ENCODE data around the gene CD244.
A peak's percentile ranks its signal among the peaks of the same experiment; 100 is the strongest.
"Not testable (repeated sequence)": the region's sequence is repeated elsewhere in the genome, so short reads cannot be mapped to it uniquely, and the experiment has no call there.

The CD244 gene

DNA sequence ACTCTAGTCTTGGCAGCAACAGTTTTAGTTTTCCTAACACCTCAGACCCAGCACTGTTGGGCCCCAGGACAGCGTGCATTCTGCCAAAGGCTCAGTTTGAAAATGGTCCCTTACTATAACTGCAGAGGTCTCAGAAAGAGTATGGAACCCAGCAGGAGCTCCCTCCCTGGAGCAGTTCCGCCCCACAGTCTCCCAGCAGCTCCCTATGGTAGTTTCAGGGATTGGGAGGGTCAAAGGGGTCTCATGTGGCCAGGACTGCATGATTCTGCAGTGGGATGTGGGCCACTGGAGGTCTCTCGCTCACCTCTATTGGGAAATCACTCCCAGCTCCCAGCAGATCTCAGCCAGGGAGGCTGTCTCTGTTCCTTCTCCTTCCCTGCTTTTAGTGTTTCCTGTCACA, 54.4 kb downstream of the CD244 start:
- DNase-seq: no peak

DNA sequence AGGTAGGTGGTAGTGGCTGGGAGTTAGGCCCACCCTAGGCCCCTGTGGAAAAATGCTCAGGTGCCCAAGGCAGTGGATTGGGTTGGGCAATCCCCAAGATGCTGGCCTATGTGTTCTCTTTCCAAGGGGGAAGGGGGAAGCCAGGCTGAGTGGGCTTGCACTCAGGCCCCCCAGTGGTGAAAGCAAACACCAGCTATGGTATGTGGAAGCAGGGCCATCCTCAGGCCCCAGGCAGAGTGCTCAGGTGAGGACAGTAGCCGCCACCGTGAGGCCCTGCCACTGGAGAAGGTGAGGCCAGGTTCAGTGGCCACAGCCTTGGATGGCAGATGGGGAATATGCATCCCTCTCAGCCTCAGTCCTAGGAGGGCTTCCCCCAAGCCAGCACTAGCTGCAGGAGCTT, 54.9 kb downstream of the CD244 start:
- no peak for DNase-seq

DNA sequence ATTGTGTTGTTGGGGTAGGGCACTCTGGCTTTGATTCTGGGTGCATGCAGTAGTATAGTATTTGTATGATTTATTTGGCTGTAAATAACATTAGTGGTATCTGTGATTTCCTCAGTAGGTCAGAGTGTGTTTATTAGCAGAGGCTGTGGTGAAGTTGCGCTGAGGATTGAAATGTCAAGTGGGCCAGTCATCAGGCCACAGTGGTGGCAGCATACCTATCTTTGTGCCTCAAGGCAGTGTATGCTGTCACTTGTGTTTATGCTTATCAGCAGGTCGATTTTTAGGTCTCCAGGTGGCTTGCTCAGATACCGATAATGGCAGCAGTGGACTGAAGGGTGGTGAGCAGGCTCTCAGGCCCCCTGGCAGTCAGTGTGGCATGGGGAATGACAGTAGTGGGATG, 55.4 kb downstream of the CD244 start:
- DNase-seq: no peak

GRCh38 chr1:160806784-160807183, 55.9 kb downstream of the CD244 start:
- DNase-seq: no peak

GRCh38 chr1:160806109-160806665, 56.5 kb downstream of the CD244 start:
- DNase-seq: no peak

GRCh38 chr1:160801836-160802580, 60.7 kb downstream of the CD244 start:
- DNase-seq: no peak

GRCh38 chr1:160800645-160801408, 61.9 kb downstream of the CD244 start:
- DNase-seq: no peak

DNA sequence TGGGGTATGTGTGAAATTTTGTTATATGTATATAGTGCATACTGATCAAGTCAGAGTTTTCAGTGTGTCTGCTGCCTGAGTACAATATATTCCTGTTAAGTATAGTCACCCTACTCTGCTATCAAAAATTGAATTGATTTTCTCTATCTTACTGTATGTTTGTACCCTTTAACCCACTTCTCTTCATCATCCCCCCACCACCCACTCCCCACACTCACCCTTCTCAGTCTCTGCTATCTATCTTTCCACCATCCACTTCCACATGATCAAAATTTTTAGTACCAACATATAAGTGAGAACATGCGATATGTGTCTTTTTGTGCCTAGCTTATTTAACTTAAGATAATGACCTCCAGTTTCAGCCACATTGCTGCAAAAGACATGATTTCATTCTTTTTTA, 62.5 kb downstream of the CD244 start:
- DNase-seq: peak; percentile 53

DNA sequence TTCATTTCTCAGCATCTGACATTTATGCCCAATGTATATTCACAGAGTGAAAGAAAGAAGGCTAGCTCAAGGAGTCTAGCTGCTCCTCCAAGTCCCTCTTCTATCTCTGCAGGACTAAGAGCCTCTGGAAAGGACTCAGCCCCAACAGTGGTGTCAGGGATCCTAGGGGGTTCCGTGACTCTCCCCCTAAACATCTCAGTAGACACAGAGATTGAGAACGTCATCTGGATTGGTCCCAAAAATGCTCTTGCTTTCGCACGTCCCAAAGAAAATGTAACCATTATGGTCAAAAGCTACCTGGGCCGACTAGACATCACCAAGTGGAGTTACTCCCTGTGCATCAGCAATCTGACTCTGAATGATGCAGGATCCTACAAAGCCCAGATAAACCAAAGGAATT, 63.0 kb downstream of the CD244 start:
- DNase-seq: no peak

- no peak for DNase-seq
These were observed 64.2 kb downstream of the CD244 start for GRCh38 chr1:160798439-160798838.

- DNase-seq: peak; percentile 73
These were observed 64.8 kb downstream of the CD244 start for GRCh38 chr1:160797861-160798273.

DNA sequence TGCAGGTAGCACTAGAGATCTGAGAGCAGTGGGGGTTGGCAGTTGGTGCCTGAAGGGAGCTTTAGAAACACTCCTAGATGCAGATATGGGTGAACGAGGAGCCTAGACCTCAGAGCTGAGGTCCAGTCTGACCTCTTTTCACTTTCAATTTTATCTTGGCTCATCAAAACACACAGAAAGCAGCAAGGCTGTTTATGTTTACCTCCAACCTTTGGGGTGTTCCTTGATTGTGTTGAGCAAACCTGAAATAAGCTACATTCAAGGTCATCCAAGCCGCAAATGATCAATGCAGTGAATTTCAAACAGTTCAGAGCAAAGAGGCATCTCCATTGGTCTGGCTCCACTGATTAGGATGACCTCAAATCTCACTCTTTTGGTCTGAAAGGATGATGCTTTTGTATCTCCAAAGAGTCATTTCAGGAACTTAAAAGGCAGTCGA, 65.4 kb downstream of the CD244 start:
- DNase-seq: no peak

DNA sequence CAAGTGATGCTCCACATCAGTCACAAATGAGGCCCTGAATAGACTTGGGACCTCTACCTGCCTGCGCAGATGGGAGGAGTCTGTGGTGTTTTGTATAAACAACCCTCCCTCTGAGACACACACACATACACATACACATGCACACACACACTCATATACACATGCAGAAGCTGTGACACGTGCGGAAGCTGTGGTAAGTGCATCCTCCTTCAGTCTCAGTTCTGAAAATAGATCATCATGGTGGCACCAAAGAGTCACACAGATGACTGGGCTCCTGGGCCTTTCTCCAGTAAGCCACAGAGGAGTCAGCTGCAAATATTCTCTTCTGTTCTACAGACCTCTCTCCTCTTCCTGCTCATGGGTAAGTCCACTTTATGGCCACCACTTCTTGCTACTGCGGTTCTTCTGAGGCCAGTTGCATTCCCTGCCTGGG, 66.7 kb downstream of the CD244 start, which contains the start of gene LY9:
LY9 (plus strand) TSS at position 224 of the 433 bp plus-strand sequence; CDS start at position 238, 14 bp downstream.
- DNase-seq: peak; percentile 80

DNA sequence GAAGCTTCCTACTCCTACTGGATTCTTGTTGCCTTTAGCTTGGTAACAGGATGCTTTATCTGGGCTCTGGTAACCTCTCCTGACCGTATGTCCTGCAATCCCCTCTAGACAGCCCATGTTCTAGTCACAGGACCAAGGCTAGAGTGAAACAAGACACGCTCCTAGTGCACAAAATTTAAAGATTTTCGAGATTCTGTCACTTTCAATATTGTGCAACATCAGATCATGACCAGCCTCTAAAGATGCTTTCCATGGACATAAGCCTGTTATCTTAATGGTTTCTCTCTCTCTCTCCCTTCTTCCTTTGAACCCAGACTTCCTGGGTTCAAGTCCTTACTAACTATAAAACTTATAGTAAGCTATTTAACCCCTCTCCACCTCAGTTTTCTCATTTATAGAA, 68.3 kb downstream of the CD244 start:
- no peak for DNase-seq

DNA sequence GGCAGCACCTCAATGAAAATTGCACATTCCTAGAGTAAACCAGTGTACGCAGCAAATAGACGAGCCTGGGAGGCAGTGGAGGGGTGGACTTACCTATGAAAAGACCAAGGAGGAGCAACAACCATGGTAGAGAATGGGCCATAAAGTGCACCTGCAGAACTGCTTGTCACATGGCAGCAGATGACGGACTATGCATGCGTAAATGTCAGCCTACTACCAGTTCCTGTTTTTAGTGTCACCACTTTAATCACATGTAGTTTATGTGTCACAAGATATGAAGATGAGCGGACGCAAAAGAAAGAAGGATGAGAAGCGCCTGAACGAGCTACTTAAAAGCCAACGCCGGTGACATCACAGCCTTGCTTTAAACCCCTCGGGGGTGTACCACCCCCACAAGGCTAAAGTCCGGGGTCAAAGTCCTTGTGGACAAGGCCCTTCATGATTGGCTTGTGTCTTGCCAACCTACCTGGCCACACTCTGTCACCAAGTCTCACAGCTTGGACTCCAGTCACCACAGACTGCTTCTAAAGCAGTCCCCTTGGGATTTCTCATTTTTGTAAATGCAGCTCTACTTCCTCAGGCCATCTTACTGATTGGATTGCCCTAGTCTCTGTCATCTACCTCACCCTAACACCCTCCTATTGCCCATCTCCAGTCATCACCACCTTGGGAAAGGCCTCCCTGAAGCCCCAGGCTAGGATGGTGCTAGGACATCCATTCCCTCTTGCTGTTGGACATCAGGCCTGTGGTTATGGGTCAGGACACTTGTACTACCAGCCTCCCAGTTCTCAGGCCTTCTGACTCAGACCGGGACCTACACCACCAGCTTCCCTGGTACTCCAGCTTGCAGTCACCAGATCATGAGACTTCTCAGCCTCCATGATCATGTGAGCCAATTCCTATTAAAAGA, 72.7 kb downstream of the CD244 start:
- no peak for DNase-seq

DNA sequence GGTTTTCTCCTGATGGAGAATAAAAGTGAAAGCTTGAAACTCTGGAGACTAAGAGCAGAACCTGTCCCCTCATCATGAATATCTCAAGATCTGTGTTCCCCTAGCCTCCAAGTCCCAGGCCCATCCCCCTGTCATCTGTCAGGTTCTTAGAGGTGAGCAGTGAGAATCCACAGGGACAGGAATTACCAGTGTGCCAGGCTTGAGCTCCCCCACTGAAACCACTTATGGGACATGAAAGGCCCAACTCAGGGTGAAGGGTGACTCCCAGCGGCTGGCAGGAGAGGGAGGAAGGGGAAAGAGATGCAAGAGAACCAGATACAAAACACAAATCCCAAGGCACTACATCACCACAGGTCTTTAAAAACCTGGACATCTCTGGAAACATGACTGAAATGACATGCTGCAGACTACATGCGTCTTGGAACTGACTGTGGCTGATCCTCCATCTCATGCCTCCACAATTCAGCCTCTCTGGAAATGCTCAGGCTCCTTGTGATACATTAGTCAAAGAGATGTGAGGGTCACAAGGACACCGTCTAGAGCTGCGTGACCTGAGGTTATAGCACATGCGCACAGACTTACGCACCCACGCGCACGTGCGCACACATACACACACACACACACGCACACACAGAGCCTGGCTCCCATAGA, 73.5 kb downstream of the CD244 start:
- DNase-seq: no peak

GRCh38 chr1:160782988-160783765, 79.5 kb downstream of the CD244 start:
- DNase-seq: not testable (repeated sequence)

GRCh38 chr1:160781914-160782689, 80.6 kb downstream of the CD244 start:
- peak; percentile 46 for DNase-seq

GRCh38 chr1:160781186-160781766, 81.4 kb downstream of the CD244 start:
- DNase-seq: no peak

GRCh38 chr1:160780398-160780755, 82.3 kb downstream of the CD244 start:
- DNase-seq: no peak
